ENCODE measurements around the gene SPDYE3.
"Not testable (repeated sequence)": the region's sequence is repeated elsewhere in the genome, so short reads cannot be mapped to it uniquely, and the experiment has no call there.

- not testable (repeated sequence) for TF ChIP-seq USF2 (CRISPR knock-in tag; IDR thresholded peaks at IDR 0.05); FOXJ3 (CRISPR knock-in tag; IDR thresholded peaks at IDR 0.05; ENCODE audit: borderline replicate concordance); CTCF (IDR thresholded peaks at IDR 0.05); ZNF232 (CRISPR knock-in tag; IDR thresholded peaks at IDR 0.05); TCF7 (CRISPR knock-in tag; IDR thresholded peaks at IDR 0.05; ENCODE audit: low read depth); CREB1 (CRISPR knock-in tag; IDR thresholded peaks at IDR 0.05); TP53 (CRISPR knock-in tag; IDR thresholded peaks at IDR 0.05)
Measured at GRCh38 chr7:100352230-100352781, 44.8 kb downstream of the SPDYE3 start.
